Dedifferentiated amniotic fluid mesenchymal stem cell (primary cell): ENCODE data around the gene ANKRD10.
"Not testable (repeated sequence)": the region's sequence is repeated elsewhere in the genome, so short reads cannot be mapped to it uniquely, and the experiment has no call there.

ENCODE experiments used
- DNase-seq: peaks from one replicate; pipeline ENCODE4 v3.0.0-alpha.2; 2016; ENCODE audit errors: extremely low spot score

The ANKRD10 gene

GRCh38 chr13:110867380-110867779, 47.5 kb downstream of the ANKRD10 start:
- no peak for DNase-seq

GRCh38 chr13:110866491-110867170, 48.2 kb downstream of the ANKRD10 start:
- DNase-seq = no peak

GRCh38 chr13:110863685-110864084, 51.2 kb downstream of the ANKRD10 start:
- no peak for DNase-seq

- DNase-seq = no peak
Observed at GRCh38 chr13:110860983-110861382, 53.9 kb downstream of the ANKRD10 start.

GRCh38 chr13:110856942-110857835, 57.7 kb downstream of the ANKRD10 start:
- no peak for DNase-seq

- no peak for DNase-seq
Observed at GRCh38 chr13:110855363-110855762, 59.5 kb downstream of the ANKRD10 start.

GRCh38 chr13:110854866-110855265, 60.0 kb downstream of the ANKRD10 start:
- DNase-seq = no peak

- no peak for DNase-seq
Observed at GRCh38 chr13:110853235-110853721, 61.6 kb downstream of the ANKRD10 start.

GRCh38 chr13:110850840-110851239, 64.0 kb downstream of the ANKRD10 start:
- no peak for DNase-seq

GRCh38 chr13:110850006-110850405, 64.9 kb downstream of the ANKRD10 start:
- DNase-seq = no peak

- DNase-seq = no peak
Observed at GRCh38 chr13:110845520-110845919, 69.3 kb downstream of the ANKRD10 start.

GRCh38 chr13:110841846-110842245, 73.0 kb downstream of the ANKRD10 start:
- DNase-seq = no peak

GRCh38 chr13:110841406-110841805, 73.5 kb downstream of the ANKRD10 start:
- no peak for DNase-seq

GRCh38 chr13:110838867-110839538, 75.9 kb downstream of the ANKRD10 start:
- no peak for DNase-seq

GRCh38 chr13:110838116-110838515, 76.8 kb downstream of the ANKRD10 start:
- DNase-seq = no peak

GRCh38 chr13:110837397-110838061, 77.3 kb downstream of the ANKRD10 start:
- not testable (repeated sequence) for DNase-seq

- DNase-seq = no peak
Observed at GRCh38 chr13:110836605-110836903, 78.3 kb downstream of the ANKRD10 start.

- no peak for DNase-seq
Observed at GRCh38 chr13:110835721-110836604, 78.9 kb downstream of the ANKRD10 start.

- DNase-seq = no peak
Observed at GRCh38 chr13:110834572-110834971, 80.3 kb downstream of the ANKRD10 start.

- DNase-seq = no peak
Observed at GRCh38 chr13:110832531-110832930, 82.3 kb downstream of the ANKRD10 start.

GRCh38 chr13:110832205-110832479, 82.7 kb downstream of the ANKRD10 start:
- DNase-seq = no peak
